Left lung (tissue), 10 donors: ENCODE data around the gene CEP120. TPM values are rescaled to one million over a fixed set of nuclear protein-coding genes. Genes with fewer than 3 reads are reported as not detected.
A peak's percentile ranks its signal among the peaks of the same experiment; 100 is the strongest.

Source experiments
- ATAC-seq: fragments of 200-7000 bp; cut with Tn5 transposase; one replicate; pipeline ENCODE4 v1.9.1; 2020; ENCODE audit warnings: moderate library complexity
- DNase-seq, 4 donors: peaks; one replicate each; pipeline ENCODE4 v3.0.0-alpha.2; 2013 to 2020
- H3K27ac ChIP-seq, 2 donors: fragments of 200-600 bp; sonication (generic) in 1 of 2; one replicate each; pipeline versions ENCODE4 v1.5.0 to v1.8.0; 2020 to 2021
- H3K27me3 ChIP-seq, 2 donors: fragments of 200-600 bp; sonication (generic) in 1 of 2; one replicate each; pipeline versions ENCODE4 v1.5.0 to v1.8.0; 2020 to 2021
- H3K36me3 ChIP-seq, 2 donors: fragments of 200-600 bp; sonication (generic) in 1 of 2; one replicate each; pipeline versions ENCODE4 v1.5.0 to v1.8.0; 2020 to 2021
- H3K4me1 ChIP-seq, 2 donors: fragments of 200-600 bp; one replicate each; pipeline ENCODE4 v1.8.0; 2021
- H3K4me3 ChIP-seq, 2 donors: fragments of 200-600 bp; sonication (generic) in 1 of 2; one replicate each; pipeline versions ENCODE4 v1.5.0 to v1.8.0; 2020 to 2021; ENCODE audit warnings: mild to moderate bottlenecking in 1 of 2
- H3K9me3 ChIP-seq, 2 donors: fragments of 200-600 bp; sonication (generic) in 1 of 2; one replicate each; pipeline versions ENCODE4 v1.5.0 to v1.8.0; 2020 to 2021
- intact Hi-C, 2 donors: fragments of 100-400 bp; cut with DNase I; formaldehyde crosslinking; loops; one replicate each; pipeline versions ENCODE4 v1.11.2 to v1.14.2; 2022
- polyA plus RNA-seq, 6 donors: library from polyadenylated mRNA; unstranded; fragments of 120-200 nt; gene quantifications; one replicate each; pipeline ENCODE4 v1.2.1, GENCODE V29; 2013; ENCODE audit not compliant: insufficient read length in 6 of 6
- total RNA-seq, 2 donors: library from RNA; stranded (reverse); fragmentation: NEBNext Ultra II Directional; extraction: Animal tissue kit (Norgen Biotek cat#: 25700); gene quantifications; one replicate each; pipeline ENCODE4 v1.2.1, GENCODE V29; 2021
- TF ChIP-seq, protein P1 (sequence below), 2 donors: fragments of 200-600 bp; sonication (generic) in 1 of 2; IDR thresholded peaks; one replicate each; pipeline versions ENCODE4 v1.5.0 to v1.8.0; 2021; ENCODE audit warnings: antibody characterized with exemption in 2 of 2
- donor health status: DM: no; HTN: yes; CAD: no.
- donor health status: DM: no; HTN: no; CAD: no.

The CEP120 gene
- total and polyA plus RNA-seq, 8 donors: 14.2 to 28.2 (median 25.2) TPM

GRCh38 chr5:123360201-123360571, 63.0 kb downstream of the CEP120 start:
- peak in 1 of 4 donors; percentile 41 for DNase-seq
- Histone ChIP-seq H3K27ac (no peak overlapping the region), H3K9me3 (peaks cover 0 to 5% of the 10 kb centered on the region in 2 donors), H3K4me1 (peaks cover 0 to 8% of the 10 kb centered on the region in 2 donors), H3K27me3 (no peaks in the 10 kb centered on the region), H3K36me3 (peaks cover 0 to 30% of the 10 kb centered on the region in 2 donors), H3K4me3 (no peak overlapping the region)
- no peak for ATAC-seq
- TF ChIP-seq, protein P1, sequence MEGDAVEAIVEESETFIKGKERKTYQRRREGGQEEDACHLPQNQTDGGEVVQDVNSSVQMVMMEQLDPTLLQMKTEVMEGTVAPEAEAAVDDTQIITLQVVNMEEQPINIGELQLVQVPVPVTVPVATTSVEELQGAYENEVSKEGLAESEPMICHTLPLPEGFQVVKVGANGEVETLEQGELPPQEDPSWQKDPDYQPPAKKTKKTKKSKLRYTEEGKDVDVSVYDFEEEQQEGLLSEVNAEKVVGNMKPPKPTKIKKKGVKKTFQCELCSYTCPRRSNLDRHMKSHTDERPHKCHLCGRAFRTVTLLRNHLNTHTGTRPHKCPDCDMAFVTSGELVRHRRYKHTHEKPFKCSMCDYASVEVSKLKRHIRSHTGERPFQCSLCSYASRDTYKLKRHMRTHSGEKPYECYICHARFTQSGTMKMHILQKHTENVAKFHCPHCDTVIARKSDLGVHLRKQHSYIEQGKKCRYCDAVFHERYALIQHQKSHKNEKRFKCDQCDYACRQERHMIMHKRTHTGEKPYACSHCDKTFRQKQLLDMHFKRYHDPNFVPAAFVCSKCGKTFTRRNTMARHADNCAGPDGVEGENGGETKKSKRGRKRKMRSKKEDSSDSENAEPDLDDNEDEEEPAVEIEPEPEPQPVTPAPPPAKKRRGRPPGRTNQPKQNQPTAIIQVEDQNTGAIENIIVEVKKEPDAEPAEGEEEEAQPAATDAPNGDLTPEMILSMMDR (IDR thresholded peaks at IDR 0.05): no peak
- intact Hi-C loops: no loop called here

- TF ChIP-seq, protein P1 (IDR thresholded peaks at IDR 0.05): no peak
- H3K27ac ChIP-seq: peak overlapping the region in 1 of 2 donors; percentile 4
- peaks cover 0 to 5% of the 10 kb centered on the region in 2 donors for H3K9me3 ChIP-seq
- DNase-seq (peak in 2 of 4 donors; percentile 79 to 85), ATAC-seq (peak; percentile 49)
- H3K4me3 ChIP-seq: no peak overlapping the region
- no peaks in the 10 kb centered on the region for H3K27me3 ChIP-seq
- H3K4me1 ChIP-seq: peaks cover 0 to 8% of the 10 kb centered on the region in 2 donors
- intact Hi-C loops: no loop called here
- peaks cover 0 to 30% of the 10 kb centered on the region in 2 donors for H3K36me3 ChIP-seq
These were observed 63.6 kb downstream of the CEP120 start for GRCh38 chr5:123359454-123360200.

- peaks cover 0 to 8% of the 10 kb centered on the region in 2 donors for H3K4me1 ChIP-seq
- peaks cover 0 to 5% of the 10 kb centered on the region in 2 donors for H3K9me3 ChIP-seq
- no peaks in the 10 kb centered on the region for H3K27me3 ChIP-seq
- H3K27ac ChIP-seq: no peak overlapping the region
- DNase-seq: peak in 2 of 4 donors; percentile 78 to 88
- peak; percentile 58 for ATAC-seq
- intact Hi-C loops: no loop called here
- TF ChIP-seq, protein P1 (IDR thresholded peaks at IDR 0.05): no peak
- peaks cover 0 to 30% of the 10 kb centered on the region in 2 donors for H3K36me3 ChIP-seq
- H3K4me3 ChIP-seq: no peak overlapping the region
These were observed 64.5 kb downstream of the CEP120 start for GRCh38 chr5:123358751-123359150.

DNA sequence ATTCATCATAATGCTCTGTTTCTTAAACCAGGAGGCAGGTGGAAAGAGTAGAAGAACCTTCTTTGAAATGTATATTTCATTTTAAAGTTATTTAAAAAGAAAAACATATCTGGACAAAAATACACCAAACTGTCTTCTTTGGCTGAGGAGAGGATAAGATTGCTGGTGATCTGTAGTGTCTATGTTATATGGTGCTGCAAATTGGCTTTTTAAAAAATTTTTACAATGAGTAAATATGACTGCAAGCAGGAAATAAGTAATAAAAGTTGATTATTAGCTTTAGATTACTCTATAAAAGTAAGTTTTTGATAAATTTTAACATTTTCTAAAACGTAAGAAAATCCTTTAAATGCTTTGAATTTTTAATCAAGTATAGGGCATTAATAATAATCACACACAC, 64.9 kb downstream of the CEP120 start:
- Histone ChIP-seq H3K36me3 (peaks cover 0 to 30% of the 10 kb centered on the region in 2 donors), H3K27me3 (no peaks in the 10 kb centered on the region), H3K9me3 (peaks cover 0 to 5% of the 10 kb centered on the region in 2 donors), H3K4me1 (peaks cover 0 to 8% of the 10 kb centered on the region in 2 donors), H3K4me3 (no peak overlapping the region), H3K27ac (no peak overlapping the region)
- TF ChIP-seq, protein P1 (IDR thresholded peaks at IDR 0.05): no peak
- DNase-seq (no peak), ATAC-seq (no peak)
- intact Hi-C loops: no loop called here

DNA sequence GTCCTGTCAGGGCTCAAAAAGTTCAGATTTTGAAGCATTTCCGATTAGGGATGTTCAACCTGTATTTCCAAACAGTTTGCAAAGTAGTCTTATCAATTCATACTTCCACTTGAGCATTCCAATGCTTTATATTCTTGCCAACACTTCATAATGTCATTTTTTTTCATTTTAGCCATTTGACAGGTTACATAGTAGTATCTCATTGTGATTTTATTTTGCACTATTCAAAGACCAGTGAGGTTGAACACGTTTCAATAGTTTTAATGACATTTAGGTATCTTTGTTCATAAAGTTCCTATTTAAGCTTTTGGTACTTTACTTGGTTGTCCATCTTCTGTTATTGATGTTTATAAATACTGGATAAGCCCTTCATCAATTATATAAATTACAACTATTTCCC, 71.4 kb downstream of the CEP120 start:
- Histone ChIP-seq H3K4me3 (no peak overlapping the region), H3K9me3 (peaks cover 0 to 5% of the 10 kb centered on the region in 2 donors), H3K36me3 (peaks cover 0 to 25% of the 10 kb centered on the region in 2 donors), H3K27me3 (no peaks in the 10 kb centered on the region), H3K27ac (no peak overlapping the region), H3K4me1 (no peaks in the 10 kb centered on the region)
- ATAC-seq (no peak), DNase-seq (no peak)
- intact Hi-C loops: no loop called here
- TF ChIP-seq, protein P1 (IDR thresholded peaks at IDR 0.05): no peak
